Loucy (cell line): ENCODE measurements around the gene ZNF277.

Experiments used
- H2AFZ ChIP-seq: fragments of 200-600 bp; sonication (generic); 2 replicates; pipeline ENCODE4 v1.6.0; 2016; ENCODE audit warnings: antibody characterized with exemption, mild to moderate bottlenecking, low read length, moderate library complexity
- H3F3A ChIP-seq: fragments of 200-600 bp; 2 replicates; pipeline ENCODE4 v1.6.0; 2016; ENCODE audit warnings: antibody characterized with exemption, low read depth, mild to moderate bottlenecking
- H3K27me3 ChIP-seq: fragments of 200-600 bp; sonication (generic); 2 replicates; pipeline ENCODE4 v1.6.1; 2014; ENCODE audit warnings: low read length, mild to moderate bottlenecking; ENCODE audit not compliant: insufficient read depth, poor library complexity, severe bottlenecking
- H3K36me3 ChIP-seq: fragments of 200-600 bp; sonication (generic); 2 replicates; pipeline ENCODE4 v1.6.1; 2016; ENCODE audit warnings: low read length; ENCODE audit not compliant: insufficient read depth
- H3K4me1 ChIP-seq: fragments of 200-600 bp; sonication (generic); 2 replicates; pipeline ENCODE4 v1.5.1; 2014; ENCODE audit warnings: low read length, mild to moderate bottlenecking; ENCODE audit not compliant: insufficient read depth, poor library complexity, severe bottlenecking
- H3K4me2 ChIP-seq: fragments of 200-600 bp; sonication (generic); 2 replicates; pipeline ENCODE4 v1.6.0; 2014; ENCODE audit warnings: antibody characterized with exemption, low read length, low read depth, mild to moderate bottlenecking; ENCODE audit not compliant: poor library complexity, severe bottlenecking
- H3K4me3 ChIP-seq: fragments of 200-600 bp; sonication (generic); 2 replicates; pipeline ENCODE4 v1.5.1; 2014; ENCODE audit warnings: low read length, mild to moderate bottlenecking, mixed read lengths; ENCODE audit not compliant: poor library complexity, severe bottlenecking
- H3K79me2 ChIP-seq: fragments of 200-600 bp; sonication (generic); 2 replicates; pipeline ENCODE4 v1.6.1; 2014; ENCODE audit warnings: low read length; ENCODE audit not compliant: insufficient read depth
- H3K9ac ChIP-seq: fragments of 200-600 bp; sonication (generic); 2 replicates; pipeline ENCODE4 v1.6.0; 2014; ENCODE audit warnings: mild to moderate bottlenecking, low read depth, low read length, moderate library complexity; ENCODE audit not compliant: poor library complexity, severe bottlenecking
- H3K9me2 ChIP-seq: fragments of 200-600 bp; sonication (generic); replicated peaks from 2 replicates; pipeline ENCODE4 v1.6.1; 2016; ENCODE audit warnings: low read depth, low read length, mixed read lengths
- H3K9me3 ChIP-seq: fragments of 200-600 bp; sonication (generic); 2 replicates; pipeline ENCODE4 v1.6.1; 2014; ENCODE audit warnings: mild to moderate bottlenecking, antibody characterized with exemption, low read length, low read depth; ENCODE audit not compliant: insufficient read depth
- H4K20me1 ChIP-seq: fragments of 200-600 bp; sonication (generic); 2 replicates; pipeline ENCODE4 v1.6.0; 2014; ENCODE audit warnings: antibody characterized with exemption, low read length, mild to moderate bottlenecking; ENCODE audit not compliant: insufficient read depth, poor library complexity, severe bottlenecking
- CTCF ChIP-seq: fragments of 200-600 bp; sonication (generic); conservative IDR thresholded peaks from 2 replicates; pipeline ENCODE4 v1.5.1; 2014; ENCODE audit warnings: mild to moderate bottlenecking, antibody characterized with exemption, low read length
- EZH2phosphoT487 ChIP-seq: fragments of 200-600 bp; IDR thresholded peaks from 2 replicates; pipeline ENCODE4 v1.6.1; 2018; ENCODE audit warnings: antibody characterized with exemption, mild to moderate bottlenecking, moderate library complexity, borderline replicate concordance

The ZNF277 gene

GRCh38 chr7:112213735-112214134, 7.2 kb downstream of the ZNF277 start:
- Histone ChIP-seq H3K9ac (no peak overlapping the region), H4K20me1 (peaks cover 12% of the 10 kb centered on the region), H3K4me3 (no peak overlapping the region), H3K36me3 (no peaks in the 10 kb centered on the region), H3K4me2 (peak overlapping the region; percentile 15), H3K27me3 (no peaks in the 10 kb centered on the region), H3K9me3 (no peaks in the 10 kb centered on the region), H3K79me2 (peaks cover 67% of the 10 kb centered on the region), H3K4me1 (peaks cover 34% of the 10 kb centered on the region), H3F3A (no peaks in the 10 kb centered on the region), H2AFZ (no peak overlapping the region), H3K9me2 (no peaks in the 10 kb centered on the region)
- TF ChIP-seq CTCF: no peak
- TF ChIP-seq EZH2phosphoT487: no peak

- H3K9me2 ChIP-seq: no peaks in the 10 kb centered on the region
- peaks cover 65% of the 10 kb centered on the region for H3K79me2 ChIP-seq
- no peak overlapping the region for H3K9ac ChIP-seq
- H3K36me3 ChIP-seq: no peaks in the 10 kb centered on the region
- peaks cover 28% of the 10 kb centered on the region for H3K4me1 ChIP-seq
- no peaks in the 10 kb centered on the region for H3K9me3 ChIP-seq
- H2AFZ ChIP-seq: no peak overlapping the region
- no peaks in the 10 kb centered on the region for H3K27me3 ChIP-seq
- no peak overlapping the region for H3K4me3 ChIP-seq
- H3F3A ChIP-seq: no peaks in the 10 kb centered on the region
- TF ChIP-seq EZH2phosphoT487: no peak
- no peak for TF ChIP-seq CTCF
- peaks cover 12% of the 10 kb centered on the region for H4K20me1 ChIP-seq
- no peak overlapping the region for H3K4me2 ChIP-seq
Observed at GRCh38 chr7:112214268-112214667, 7.8 kb downstream of the ZNF277 start.

- no peak overlapping the region for H3K4me2 ChIP-seq
- H3K4me1 ChIP-seq: peaks cover 28% of the 10 kb centered on the region
- H3K9me2 ChIP-seq: no peaks in the 10 kb centered on the region
- no peaks in the 10 kb centered on the region for H3F3A ChIP-seq
- H3K9me3 ChIP-seq: no peaks in the 10 kb centered on the region
- H3K4me3 ChIP-seq: no peak overlapping the region
- H3K9ac ChIP-seq: no peak overlapping the region
- TF ChIP-seq CTCF: peak; percentile 32
- TF ChIP-seq EZH2phosphoT487: no peak
- no peaks in the 10 kb centered on the region for H3K36me3 ChIP-seq
- H3K27me3 ChIP-seq: no peaks in the 10 kb centered on the region
- no peak overlapping the region for H2AFZ ChIP-seq
- H4K20me1 ChIP-seq: peaks cover 12% of the 10 kb centered on the region
- H3K79me2 ChIP-seq: peaks cover 70% of the 10 kb centered on the region
Observed at GRCh38 chr7:112214883-112215282, 8.4 kb downstream of the ZNF277 start.
